ENCODE measurements around the gene ANKRD39. TPM values are rescaled to one million over a fixed set of nuclear protein-coding genes. Genes with fewer than 3 reads are reported as not detected.
"Not testable (repeated sequence)": the region's sequence is repeated elsewhere in the genome, so short reads cannot be mapped to it uniquely, and the experiment has no call there.

Gene ANKRD39
- total RNA-seq, 1 donor from 2014 or later, result 38.0 TPM

GRCh38 chr2:96815326-96816126 is 42.3 kb downstream of the ANKRD39 start:
- intact Hi-C loops (cut with micrococcal nuclease), result loop anchor here (1.0 to 2.0 kb wide), 6 partner anchors 24 to 177 kb away; partner anchors contain the start of genes ANKRD39, CNNM4, KANSL3 and LMAN2L

DNA sequence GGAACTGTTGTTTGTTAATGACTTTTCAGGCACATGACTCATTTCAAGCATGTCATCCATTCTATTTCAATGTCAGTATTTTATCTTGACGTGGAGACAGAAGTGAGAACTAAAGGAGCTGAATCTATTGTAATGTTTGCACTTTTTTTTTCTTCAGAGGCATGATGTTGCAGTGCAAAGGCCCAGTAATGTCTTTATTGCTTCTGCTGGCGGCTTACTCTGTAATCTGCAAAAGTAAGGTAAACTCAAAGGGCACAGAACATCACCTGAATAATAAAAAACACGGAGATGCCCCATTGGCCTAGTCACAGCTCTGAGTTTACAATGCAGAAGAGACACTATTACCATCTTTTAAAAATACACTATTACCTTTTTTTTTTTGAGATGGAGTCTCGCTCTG is 44.2 kb downstream of the ANKRD39 start:
- intact Hi-C loops (cut with micrococcal nuclease), result no loop called here

GRCh38 chr2:96811917-96812316 is 45.9 kb downstream of the ANKRD39 start:
- intact Hi-C loops (cut with micrococcal nuclease), result no loop called here

GRCh38 chr2:96810783-96811192 is 47.0 kb downstream of the ANKRD39 start:
- intact Hi-C loops (cut with micrococcal nuclease), result no loop called here

GRCh38 chr2:96809951-96810782 is 47.6 kb downstream of the ANKRD39 start:
- intact Hi-C loops (cut with micrococcal nuclease), result no loop called here

DNA sequence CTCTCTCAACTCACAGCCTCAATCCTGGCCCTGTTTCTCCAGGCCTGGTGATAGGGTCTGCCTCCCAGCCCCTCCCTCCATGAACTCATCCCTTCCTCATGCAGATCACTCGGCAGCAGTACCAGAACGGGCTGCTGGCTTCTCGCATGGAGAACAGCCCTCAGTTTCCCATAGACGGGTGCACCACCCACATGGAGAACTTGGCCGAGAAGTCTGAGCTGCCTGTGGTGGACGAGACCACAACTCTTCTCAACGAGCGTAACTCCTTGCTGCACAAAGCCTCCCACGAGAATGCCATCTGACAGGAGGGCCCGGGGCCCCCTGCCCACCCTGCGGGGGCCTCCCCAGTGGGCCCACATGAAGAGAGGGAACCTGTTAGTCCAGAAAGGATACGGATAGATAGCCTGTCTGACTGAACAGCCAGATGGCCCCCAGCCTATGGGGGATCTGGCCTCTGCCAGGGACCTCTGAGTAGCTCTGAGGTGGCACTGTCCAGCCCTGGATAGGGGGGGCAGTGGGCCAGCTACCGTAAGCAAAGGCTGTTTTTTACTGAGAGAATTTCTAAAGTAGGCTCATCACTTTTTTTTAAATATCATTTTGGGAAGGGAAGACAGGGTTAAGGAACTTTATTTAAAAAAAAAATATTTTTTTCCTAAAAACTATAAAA is 48.5 kb downstream of the ANKRD39 start:
- intact Hi-C loops (cut with micrococcal nuclease), result no loop called here

DNA sequence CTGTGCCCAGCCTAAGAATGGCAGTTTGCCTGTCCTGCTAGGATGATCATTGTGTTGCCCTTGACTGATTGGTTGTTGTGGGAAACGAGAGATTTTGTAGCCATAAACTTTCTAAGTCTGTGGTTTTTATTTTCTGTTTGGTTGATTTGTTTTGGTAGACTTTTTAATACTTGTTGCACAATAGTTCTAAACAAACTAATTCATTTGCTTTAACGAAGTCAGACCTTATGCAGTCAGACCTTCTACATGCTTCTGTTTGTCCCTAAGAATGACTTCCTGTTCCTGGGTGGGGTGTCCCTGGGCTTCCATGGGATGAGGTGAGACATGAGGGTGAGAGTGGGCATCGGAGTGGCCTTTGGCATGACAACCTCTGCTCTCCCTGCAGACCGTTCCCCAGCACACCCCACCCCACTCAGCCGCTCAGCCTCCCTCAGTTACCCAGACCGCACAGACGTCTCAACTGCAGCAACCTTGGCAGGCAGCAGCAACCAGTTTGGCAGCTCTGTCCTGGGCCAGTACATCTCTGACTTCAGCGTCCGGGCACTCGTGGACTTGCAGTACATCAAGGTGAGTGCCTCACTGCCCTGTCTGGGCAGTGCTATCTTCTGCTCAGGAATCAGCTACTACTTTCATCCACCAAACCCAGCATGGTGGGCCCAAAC is 49.5 kb downstream of the ANKRD39 start:
- intact Hi-C loops (cut with micrococcal nuclease), result no loop called here

- intact Hi-C loops (cut with micrococcal nuclease), result no loop called here
Observed at GRCh38 chr2:96807127-96807471, 50.7 kb downstream of the ANKRD39 start.

- intact Hi-C loops (cut with micrococcal nuclease), result no loop called here
Observed at GRCh38 chr2:96806468-96807126, 51.2 kb downstream of the ANKRD39 start.

GRCh38 chr2:96805946-96806345 is 51.9 kb downstream of the ANKRD39 start:
- intact Hi-C loops (cut with micrococcal nuclease), result not testable (repeated sequence)

DNA sequence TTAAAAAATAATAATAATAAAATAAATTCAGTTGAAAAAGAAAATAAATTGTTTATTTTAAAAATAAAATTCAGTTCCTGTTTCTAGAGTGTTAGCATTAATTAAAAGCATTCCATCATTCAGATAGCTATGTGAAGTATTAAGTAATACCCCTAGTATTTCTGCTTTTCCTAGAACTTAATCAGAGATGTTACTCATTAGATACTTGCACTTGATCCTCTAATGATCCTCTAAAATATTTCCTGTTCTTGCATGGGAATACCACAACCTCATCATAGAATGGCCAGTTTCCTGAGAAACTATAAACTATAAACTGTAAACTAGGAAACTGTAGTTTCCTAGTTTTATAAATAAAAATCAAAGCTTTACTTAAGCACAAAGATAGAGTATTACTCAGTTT is 52.8 kb downstream of the ANKRD39 start:
- intact Hi-C loops (cut with micrococcal nuclease), result no loop called here

- intact Hi-C loops (cut with micrococcal nuclease), result no loop called here
Observed at GRCh38 chr2:96802721-96803120, 55.1 kb downstream of the ANKRD39 start.

DNA sequence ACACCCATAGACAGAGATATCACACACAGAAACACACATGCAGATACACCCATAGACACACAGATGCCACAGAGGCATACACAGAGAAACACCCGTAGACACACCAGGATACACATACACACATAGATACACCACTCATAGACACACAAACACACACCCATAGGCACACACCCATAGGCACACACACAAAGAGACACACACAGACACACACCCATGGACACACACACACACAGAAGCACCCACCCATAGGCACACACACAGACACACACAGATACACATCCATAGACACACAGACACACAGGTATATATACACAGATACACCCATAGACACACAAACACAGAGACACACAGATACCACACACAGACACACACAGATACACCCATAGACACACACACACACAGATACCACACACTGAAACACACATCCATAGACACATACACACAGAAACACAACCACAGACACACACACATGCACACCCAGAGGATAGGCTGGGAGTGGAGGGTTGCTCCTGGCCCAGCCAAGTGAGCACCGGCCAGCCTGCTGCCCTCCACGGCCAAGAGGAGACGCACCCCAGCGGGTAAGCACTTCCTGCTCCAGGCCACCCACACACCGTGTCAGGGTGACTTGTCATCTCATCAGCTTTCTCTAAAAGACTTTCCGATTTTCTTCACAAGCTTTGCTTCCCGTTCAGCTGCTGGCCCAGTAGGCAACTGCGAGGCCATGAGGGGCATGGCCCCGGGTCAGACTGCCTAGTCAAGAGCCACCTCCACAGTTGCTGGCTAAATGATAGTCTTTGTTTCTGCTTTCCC is 55.8 kb downstream of the ANKRD39 start:
- intact Hi-C loops (cut with micrococcal nuclease), result loop anchor here (2.0 kb wide), 1 partner anchor 41 kb away; the partner anchor contains the start of gene CNNM4

DNA sequence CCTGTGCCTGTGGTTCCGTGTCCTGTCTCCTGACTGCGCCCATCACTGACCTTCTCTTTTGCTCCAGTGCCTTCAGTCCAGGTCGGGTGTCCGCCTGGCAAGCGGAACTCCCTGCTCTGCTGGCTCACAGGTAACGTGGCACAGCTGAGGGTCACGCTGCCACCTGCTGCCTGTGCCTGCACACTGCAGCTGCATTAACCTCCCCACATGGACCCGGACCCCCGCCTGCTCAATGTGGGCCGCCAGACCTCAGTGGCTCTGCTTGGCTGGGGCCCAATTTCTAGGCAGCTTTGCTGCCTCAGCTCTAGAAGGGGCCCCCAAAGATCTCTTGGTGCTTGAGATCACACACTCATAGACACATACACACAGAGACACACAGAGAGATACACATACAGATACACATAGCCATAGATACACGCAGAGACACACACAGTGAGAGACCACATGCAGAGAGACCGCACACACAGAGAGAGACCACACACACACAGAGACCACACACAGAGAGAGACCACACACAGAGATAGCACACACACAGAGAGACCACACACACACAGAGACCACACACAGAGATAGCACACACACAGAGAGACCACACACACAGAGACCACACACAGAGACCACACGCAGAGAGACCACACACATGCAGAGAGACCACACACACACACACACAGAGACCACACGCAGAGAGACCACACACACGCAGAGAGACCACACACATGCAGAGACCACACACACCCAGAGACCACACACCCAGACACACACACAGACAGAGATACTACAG is 56.6 kb downstream of the ANKRD39 start:
- intact Hi-C loops (cut with micrococcal nuclease), result loop anchor here (2.0 kb wide), 1 partner anchor 40 kb away; the partner anchor contains the start of gene CNNM4

DNA sequence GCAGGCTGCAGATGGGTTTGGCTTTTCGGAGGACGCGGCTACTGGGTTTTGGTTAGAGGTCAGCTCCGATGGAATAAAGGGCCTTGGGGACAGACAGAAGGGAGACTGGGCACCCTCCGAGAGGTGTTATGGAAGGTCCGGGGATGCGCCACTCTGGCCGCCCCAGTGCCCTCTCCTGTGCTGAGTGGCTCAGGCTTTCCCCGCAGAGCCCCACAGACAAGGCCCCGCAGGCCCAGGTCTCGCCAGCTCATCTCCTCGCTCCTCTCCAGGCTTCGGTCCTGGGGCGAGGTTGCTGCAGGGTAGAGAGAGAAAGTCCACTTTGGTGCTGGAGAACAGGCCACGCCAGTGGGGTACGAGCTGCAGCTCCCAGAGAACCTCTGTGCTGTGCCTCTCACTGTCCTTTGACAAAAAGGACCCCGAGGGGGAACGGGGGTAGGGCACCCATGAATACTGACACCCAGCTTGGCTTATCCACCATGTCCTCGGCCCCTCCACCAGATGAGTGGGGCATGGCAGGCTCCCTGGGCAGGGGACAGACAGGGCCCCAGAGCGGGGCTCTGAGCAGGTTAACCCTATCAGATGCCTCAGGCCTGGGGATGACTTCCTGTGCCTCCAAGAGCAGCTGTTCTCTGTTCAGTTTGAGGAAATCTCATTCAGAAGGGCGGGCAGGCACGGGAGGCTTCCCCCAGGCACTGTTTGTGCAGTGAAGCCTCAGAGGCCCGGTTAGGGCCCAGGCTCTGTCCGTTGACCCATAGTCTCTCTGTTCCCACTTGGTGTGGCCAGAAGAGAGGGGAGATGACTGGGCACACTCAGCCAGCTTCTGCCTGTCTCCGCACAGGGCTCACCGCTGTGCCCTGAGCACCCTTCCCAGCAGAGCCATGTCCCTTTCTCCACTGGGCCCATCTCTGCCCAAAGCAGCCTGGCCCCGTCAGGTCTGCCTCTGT is 57.5 kb downstream of the ANKRD39 start:
- intact Hi-C loops (cut with micrococcal nuclease), result loop anchor here (2.0 kb wide), 1 partner anchor 40 kb away; the partner anchor contains the start of gene CNNM4

DNA sequence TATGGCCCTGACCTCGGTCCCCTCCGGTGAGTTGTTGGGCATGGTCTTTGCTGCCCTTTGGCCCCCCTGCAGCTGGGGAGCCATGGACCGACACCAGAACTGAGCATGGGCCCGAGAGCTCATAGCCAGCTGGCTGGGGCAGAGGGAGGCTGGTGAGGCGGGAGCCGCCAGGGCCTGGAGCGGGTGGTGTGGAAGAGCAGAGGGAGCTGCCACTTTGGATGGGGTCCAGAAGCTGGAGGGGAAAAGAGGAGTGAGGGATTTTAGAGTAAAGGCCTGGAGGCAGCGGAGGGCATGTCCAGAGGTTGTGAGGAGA is 58.2 kb downstream of the ANKRD39 start:
- intact Hi-C loops (cut with micrococcal nuclease), result no loop called here

DNA sequence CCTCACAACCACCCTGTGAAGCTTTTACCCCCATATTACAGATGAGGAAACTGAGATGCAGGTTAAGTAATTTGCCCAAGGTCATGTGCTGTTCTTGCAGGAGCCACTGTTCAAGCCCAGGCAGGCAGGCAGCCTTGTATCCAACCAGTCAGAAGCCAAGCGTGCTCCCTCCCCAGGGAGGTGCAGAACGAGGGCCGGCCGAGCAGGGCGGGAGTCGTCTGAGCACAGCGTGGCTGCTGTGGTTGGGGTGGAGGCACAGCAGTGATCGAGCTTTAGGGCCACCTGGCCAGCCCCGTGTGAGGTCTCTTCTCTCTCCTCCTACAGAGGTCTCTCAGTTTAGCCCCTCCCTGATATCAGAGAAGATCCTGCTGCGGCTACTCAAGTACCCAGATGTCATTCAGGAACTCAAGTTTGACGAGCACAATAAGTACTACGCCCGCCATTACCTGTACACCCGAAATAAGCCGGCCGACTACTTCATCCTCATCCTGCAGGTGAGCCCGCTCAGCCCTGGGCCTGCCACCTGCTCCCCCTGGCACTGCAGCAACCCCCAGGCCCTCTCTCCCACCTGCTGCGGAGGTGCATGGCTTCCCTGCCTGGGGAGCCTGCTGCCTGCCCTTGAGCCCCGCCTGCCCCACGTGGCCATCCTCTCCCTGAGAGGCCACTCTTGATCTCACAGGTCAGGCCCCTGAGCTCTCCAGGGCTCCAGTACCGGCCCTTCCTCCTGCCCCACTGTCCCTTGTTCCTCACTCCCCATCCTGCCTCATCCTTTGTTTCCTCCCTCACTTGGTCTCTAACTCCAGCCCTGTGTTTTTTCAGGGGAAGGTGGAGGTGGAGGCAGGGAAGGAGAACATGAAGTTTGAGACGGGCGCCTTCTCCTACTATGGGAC is 58.8 kb downstream of the ANKRD39 start:
- intact Hi-C loops (cut with micrococcal nuclease), result no loop called here
